ENCODE measurements around the gene GGA1. TPM values are rescaled to one million over a fixed set of nuclear protein-coding genes. Genes with fewer than 3 reads are reported as not detected.

Gene GGA1
- total and polyA plus RNA-seq, 9 of the 15 experiments (the other 6 are each of a cell fraction or from before 2014, with no cell fraction given) = 1.5 to 69.5 (median 31.6) TPM

GRCh38 chr22:37608477-37609239, at the start of gene GGA1 (continued):
- TF ChIP-seq PRDM10 (IDR thresholded peaks at IDR 0.05; ENCODE audit: partially characterized antibody) (no peak), ZFP36 (IDR thresholded peaks at IDR 0.05; ENCODE audit: low read depth, low read length, partially characterized antibody) (no peak), ETV5 (CRISPR knock-in tag; IDR thresholded peaks at IDR 0.05; ENCODE audit: low read depth) (peak; percentile 84; the same call in 1 of the 2 replicates), MTA3 (IDR thresholded peaks at IDR 0.05; ENCODE audit: borderline replicate concordance) (peak; percentile 48; the same call in 1 of the 2 replicates), CBX3 (IDR thresholded peaks at IDR 0.05; ENCODE audit: borderline replicate concordance in 1 of 2, low read length in 2 of 2) (no peak; a peak in 1 of 3 replicates), RHOXF2B (CRISPR knock-in tag; conservative IDR thresholded peaks at IDR 0.05) (no peak), NFIC (IDR thresholded peaks at IDR 0.05) (0 out of 2 replicates have a peak, but pooled peaks have one; percentile 5), THAP7 (CRISPR knock-in tag; IDR thresholded peaks at IDR 0.05) (no peak), RBM17 (IDR thresholded peaks at IDR 0.05; ENCODE audit: borderline replicate concordance, low read depth, low read length) (no peak), MEF2A (IDR thresholded peaks at IDR 0.05; ENCODE audit: control insufficient read depth, low read depth, low read length) (no peak), KLF13 (tag; IDR thresholded peaks at IDR 0.05; ENCODE audit: borderline replicate concordance, low read depth) (no peak; the same call in 1 of the 2 replicates), CREB3 (tag; conservative IDR thresholded peaks at IDR 0.05; ENCODE audit: low read depth) (no peak), EP400 (IDR thresholded peaks at IDR 0.05) (peak; percentile 96), POLR2H (tag; IDR thresholded peaks at IDR 0.05; ENCODE audit: low read depth) (no peak), RB1 (IDR thresholded peaks at IDR 0.05; ENCODE audit: low read depth) (peak; percentile 53; the same call in 1 of the 2 replicates), FIP1L1 (IDR thresholded peaks at IDR 0.05; ENCODE audit: low read depth, low read length, poor library complexity, severe bottlenecking) (no peak), GTF2E2 (tag; IDR thresholded peaks at IDR 0.05) (no peak), U2AF2 (optimal IDR thresholded peaks at IDR 0.05; ENCODE audit: low read depth, low read length) (no peak), MLX (CRISPR knock-in tag; conservative IDR thresholded peaks at IDR 0.05) (no peak), HDAC1 (IDR thresholded peaks at IDR 0.05) (peak in 1 of 2 experiments; percentile 79; a peak in 2 of 4 replicates), SIN3A (IDR thresholded peaks at IDR 0.05; ENCODE audit: borderline replicate concordance in 2 of 2, control insufficient read depth in 1 of 2, low read depth in 2 of 2, low read length in 2 of 2) (peak; percentile 62 to 70; a peak in 2 of 4 replicates)

All from K562 (cell line).